OCI-LY7 (cell line): ENCODE measurements around the gene LHX6. TPM values are rescaled to one million over a fixed set of nuclear protein-coding genes. Genes with fewer than 3 reads are reported as not detected.

Experiments used
- total RNA-seq, 2 experiments: library from RNA; depleted of rRNA in 1 of 2; stranded (reverse); fragments of >200 nt in 1 of 2; shearing (Covaris generic) in 1 of 2; gene quantifications; 2 replicates each; pipeline ENCODE4 v1.2.3, GENCODE V29; 2014 to 2022

LHX6 gene
- total RNA-seq, 2 experiments from 2014 or later: not detected

Other genes starting within 250 kb of the LHX6 start
- 3.3 and 3.6 TPM in 2 replicates for gene TTLL11, start 135.6 kb downstream of the LHX6 start, total RNA-seq (2014; rRNA removed; shearing (Covaris generic))
- gene TTLL11, start 135.6 kb downstream of the LHX6 start, total RNA-seq (2022): 5.2 and 6.9 TPM in 2 replicates
- 24.2 and 29.7 TPM in 2 replicates for gene NDUFA8, start 69.2 kb downstream of the LHX6 start, total RNA-seq (2014; rRNA removed; shearing (Covaris generic))
- gene NDUFA8, start 69.2 kb downstream of the LHX6 start, total RNA-seq (2022): 51.0 and 53.6 TPM in 2 replicates
- gene MORN5, start 69.0 kb downstream of the LHX6 start, total RNA-seq (2014; rRNA removed; shearing (Covaris generic)): not detected in 2 replicates
- not detected in 2 replicates for gene MORN5, start 69.0 kb downstream of the LHX6 start, total RNA-seq (2022)
- gene RBM18, start 35.9 kb upstream of the LHX6 start, total RNA-seq (2014; rRNA removed; shearing (Covaris generic)): 7.2 and 8.3 TPM in 2 replicates
- gene RBM18, start 35.9 kb upstream of the LHX6 start, total RNA-seq (2022): 21.1 and 22.2 TPM in 2 replicates
- gene MRRF, start 35.9 kb upstream of the LHX6 start, total RNA-seq (2014; rRNA removed; shearing (Covaris generic)): 38.7 and 46.1 TPM in 2 replicates
- gene MRRF, start 35.9 kb upstream of the LHX6 start, total RNA-seq (2022): 48.2 and 53.2 TPM in 2 replicates
- 0.79 and 0.85 TPM in 2 replicates for gene PTGS1, start 142.1 kb upstream of the LHX6 start, total RNA-seq (2014; rRNA removed; shearing (Covaris generic))
- 1.5 and 2.2 TPM in 2 replicates for gene PTGS1, start 142.1 kb upstream of the LHX6 start, total RNA-seq (2022)
- not detected in 2 replicates for gene OR1J1, start 249.0 kb upstream of the LHX6 start, total RNA-seq (2014; rRNA removed; shearing (Covaris generic))
- not detected in 2 replicates for gene OR1J1, start 249.0 kb upstream of the LHX6 start, total RNA-seq (2022)